ENCODE results near the gene ARMC9. TPM values are rescaled to one million over a fixed set of nuclear protein-coding genes. Genes with fewer than 3 reads are reported as not detected.
A peak's percentile ranks its signal among the peaks of the same experiment; 100 is the strongest.

ARMC9 gene
- total RNA-seq, 4 donors from 2014 or later: 16.8 to 47.6 (median 39.3) TPM

DNA sequence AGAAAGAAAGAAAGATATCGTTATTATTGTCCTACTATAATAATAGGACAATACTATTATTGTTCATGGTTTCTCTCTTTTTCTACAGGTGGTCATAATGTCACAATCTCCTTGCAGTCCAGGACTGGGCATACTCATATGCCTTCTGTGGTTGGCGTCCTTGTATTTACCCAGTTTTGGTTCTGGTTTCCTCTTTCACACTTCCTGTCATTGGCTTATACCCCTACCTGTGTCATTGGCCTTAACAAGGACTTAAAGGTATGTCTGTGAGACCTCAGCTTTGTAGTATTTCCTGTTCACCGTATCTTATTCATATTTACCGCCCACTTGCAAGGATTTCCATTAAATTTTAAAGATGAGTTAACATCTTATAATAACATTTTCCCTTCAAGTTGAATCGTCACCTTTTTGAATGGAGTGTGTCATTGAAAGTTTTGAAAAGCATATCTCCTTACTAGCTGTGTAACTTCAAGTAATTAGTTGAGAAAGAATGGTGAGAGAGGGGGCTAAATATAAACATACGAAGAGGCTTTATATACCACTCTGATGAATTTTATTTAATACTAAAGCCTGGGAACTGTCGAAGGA is 37.1 kb upstream of the ARMC9 start:
- TF ChIP-seq, protein P1, sequence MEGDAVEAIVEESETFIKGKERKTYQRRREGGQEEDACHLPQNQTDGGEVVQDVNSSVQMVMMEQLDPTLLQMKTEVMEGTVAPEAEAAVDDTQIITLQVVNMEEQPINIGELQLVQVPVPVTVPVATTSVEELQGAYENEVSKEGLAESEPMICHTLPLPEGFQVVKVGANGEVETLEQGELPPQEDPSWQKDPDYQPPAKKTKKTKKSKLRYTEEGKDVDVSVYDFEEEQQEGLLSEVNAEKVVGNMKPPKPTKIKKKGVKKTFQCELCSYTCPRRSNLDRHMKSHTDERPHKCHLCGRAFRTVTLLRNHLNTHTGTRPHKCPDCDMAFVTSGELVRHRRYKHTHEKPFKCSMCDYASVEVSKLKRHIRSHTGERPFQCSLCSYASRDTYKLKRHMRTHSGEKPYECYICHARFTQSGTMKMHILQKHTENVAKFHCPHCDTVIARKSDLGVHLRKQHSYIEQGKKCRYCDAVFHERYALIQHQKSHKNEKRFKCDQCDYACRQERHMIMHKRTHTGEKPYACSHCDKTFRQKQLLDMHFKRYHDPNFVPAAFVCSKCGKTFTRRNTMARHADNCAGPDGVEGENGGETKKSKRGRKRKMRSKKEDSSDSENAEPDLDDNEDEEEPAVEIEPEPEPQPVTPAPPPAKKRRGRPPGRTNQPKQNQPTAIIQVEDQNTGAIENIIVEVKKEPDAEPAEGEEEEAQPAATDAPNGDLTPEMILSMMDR (IDR thresholded peaks at IDR 0.05): no peak
- no peak for TF ChIP-seq POLR2A (IDR thresholded peaks at IDR 0.05)
- intact Hi-C loops (cut with DNase I; ENCODE audit: low total_unique reads): no loop called here
- no peak for DNase-seq

DNA sequence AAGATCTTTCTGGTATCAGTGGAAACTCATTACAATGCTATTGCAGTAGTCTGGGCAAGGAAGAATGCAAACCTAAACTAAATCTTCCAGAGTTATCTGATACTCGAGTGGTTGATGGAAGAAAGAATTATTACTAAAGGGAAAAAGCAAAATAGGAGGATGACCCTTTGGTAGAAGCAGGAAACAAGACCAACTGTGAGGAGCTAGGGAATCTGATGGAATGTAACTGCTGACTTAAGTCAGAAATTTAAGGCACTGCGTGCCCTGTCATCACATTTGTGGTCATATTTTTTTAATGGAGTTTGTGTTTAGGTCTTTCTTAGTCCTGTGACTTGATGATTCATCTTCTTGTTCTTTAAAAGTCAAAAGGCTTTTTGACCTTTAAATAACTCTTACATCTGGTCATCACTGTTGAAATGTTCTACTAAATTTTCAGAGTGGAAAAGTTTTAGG is 36.5 kb upstream of the ARMC9 start:
- Histone ChIP-seq H3K4me3 (no peak overlapping the region), H3K9me3 (no peaks in the 10 kb centered on the region), H3K36me3 (no peaks in the 10 kb centered on the region), H3K27me3 (no peaks in the 10 kb centered on the region), H3K4me1 (peaks cover 4 to 29% of the 10 kb centered on the region in 2 donors), H3K27ac (peak overlapping the region; percentile 85 to 86)
- intact Hi-C loops (cut with DNase I; ENCODE audit: low total_unique reads): no loop called here
- DNase-seq: no peak
- peak in 1 of 2 donors; percentile 32 for TF ChIP-seq POLR2A (IDR thresholded peaks at IDR 0.05)
- TF ChIP-seq, protein P1 (IDR thresholded peaks at IDR 0.05): no peak

More for the DNA sequence above, 37.1 kb upstream of the ARMC9 start:
- Histone ChIP-seq H3K4me1 (peaks cover 4 to 29% of the 10 kb centered on the region in 2 donors), H3K36me3 (no peaks in the 10 kb centered on the region), H3K4me3 (no peak overlapping the region), H3K27ac (peak overlapping the region; percentile 85 to 86), H3K27me3 (no peaks in the 10 kb centered on the region), H3K9me3 (no peaks in the 10 kb centered on the region)

DNA sequence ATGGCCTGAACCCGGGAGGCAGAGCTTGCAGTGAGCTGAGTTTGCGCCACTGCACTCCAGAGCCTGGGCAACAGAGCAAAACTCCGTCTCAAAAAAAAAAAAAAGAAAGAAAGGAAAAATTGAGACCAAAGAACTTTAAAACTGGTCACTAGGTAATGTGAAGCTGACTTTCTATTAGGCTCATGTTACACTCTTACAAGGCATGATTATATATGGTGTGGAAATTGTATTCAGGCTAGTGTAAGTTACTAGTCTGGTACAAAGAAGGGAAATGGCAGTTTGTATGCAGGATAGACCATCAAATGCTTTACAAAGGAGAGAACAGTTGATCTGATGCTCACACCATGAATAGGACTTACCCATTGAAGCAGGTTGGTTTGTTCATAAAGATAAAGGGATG is 35.4 kb upstream of the ARMC9 start:
- no peaks in the 10 kb centered on the region for H3K36me3 ChIP-seq
- no peak for DNase-seq
- no peaks in the 10 kb centered on the region for H3K27me3 ChIP-seq
- H3K4me3 ChIP-seq: no peak overlapping the region
- no peak for TF ChIP-seq POLR2A (IDR thresholded peaks at IDR 0.05)
- TF ChIP-seq, protein P1 (IDR thresholded peaks at IDR 0.05): no peak
- peaks cover 4 to 29% of the 10 kb centered on the region in 2 donors for H3K4me1 ChIP-seq
- peak overlapping the region; percentile 85 to 86 for H3K27ac ChIP-seq
- intact Hi-C loops (cut with DNase I; ENCODE audit: low total_unique reads): no loop called here
- H3K9me3 ChIP-seq: no peaks in the 10 kb centered on the region

DNA sequence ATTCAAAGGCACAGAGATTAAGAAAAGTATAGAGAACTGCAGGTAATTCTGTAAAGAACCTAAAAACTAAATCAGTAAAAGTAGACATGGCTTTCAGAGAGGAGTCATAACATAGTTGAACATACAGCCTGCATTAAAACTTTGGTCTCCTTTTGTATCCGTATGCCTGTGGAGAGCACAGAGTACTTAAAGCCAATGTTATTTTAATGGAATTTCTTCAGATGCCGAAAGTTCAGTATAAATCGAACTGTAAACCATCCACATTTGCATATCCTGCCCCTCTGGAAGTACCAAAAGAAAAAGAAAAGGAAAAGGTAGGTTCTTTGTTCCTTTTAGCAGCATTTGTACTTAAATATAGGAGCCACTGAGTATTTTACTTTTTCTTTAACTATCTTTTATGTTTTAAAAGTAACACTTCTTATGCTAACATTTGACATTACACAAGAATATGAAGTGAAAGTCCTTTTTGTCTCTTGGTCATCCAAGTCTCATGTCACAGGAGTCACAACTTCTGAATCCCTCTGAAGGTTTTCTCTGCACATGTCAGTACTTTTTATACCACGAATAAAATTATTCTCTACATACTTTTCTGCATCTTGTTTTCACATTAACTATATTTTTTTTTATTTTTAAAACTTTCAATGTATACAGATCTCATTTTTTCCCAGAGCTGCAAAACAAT is 34.9 kb upstream of the ARMC9 start:
- no peak for TF ChIP-seq POLR2A (IDR thresholded peaks at IDR 0.05)
- TF ChIP-seq, protein P1 (IDR thresholded peaks at IDR 0.05): no peak
- Histone ChIP-seq H3K27ac (peak overlapping the region; percentile 85 to 86), H3K9me3 (no peaks in the 10 kb centered on the region), H3K27me3 (no peaks in the 10 kb centered on the region), H3K4me3 (no peak overlapping the region), H3K4me1 (peaks cover 4 to 29% of the 10 kb centered on the region in 2 donors), H3K36me3 (no peaks in the 10 kb centered on the region)
- intact Hi-C loops (cut with DNase I; ENCODE audit: low total_unique reads): no loop called here
- DNase-seq: no peak

DNA sequence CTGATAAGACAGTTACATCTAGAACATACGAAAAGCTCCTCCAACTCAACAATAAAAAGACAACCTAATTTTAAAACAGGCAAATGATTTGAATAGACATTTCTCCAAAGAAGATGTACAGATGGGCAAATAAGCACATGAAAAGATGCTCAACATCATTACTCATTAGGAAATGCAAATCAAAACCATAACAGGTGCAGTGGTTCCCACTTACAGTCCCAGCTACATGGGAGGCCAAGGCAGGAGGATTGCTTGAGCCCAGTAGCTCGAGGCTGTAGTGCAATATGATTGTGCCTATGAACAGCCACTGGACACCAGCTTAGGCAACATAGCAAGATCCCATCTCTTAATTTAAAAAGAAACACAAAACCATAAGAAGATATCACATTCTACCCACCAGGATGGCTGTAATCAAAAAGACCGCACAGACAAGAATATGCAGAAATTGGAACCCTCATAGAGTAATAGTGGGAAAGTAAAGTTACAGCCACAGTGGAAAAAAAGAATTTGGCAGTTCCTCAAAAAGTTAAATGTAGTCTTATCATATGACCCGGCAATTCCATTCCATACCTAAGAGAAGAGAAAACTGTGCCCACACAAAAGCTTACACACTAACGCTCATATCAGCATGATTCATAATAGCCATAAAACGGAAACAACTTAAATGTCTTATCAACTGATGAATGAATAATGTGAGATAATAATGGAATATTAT is 30.5 kb upstream of the ARMC9 start:
- no peaks in the 10 kb centered on the region for H3K36me3 ChIP-seq
- intact Hi-C loops (cut with DNase I; ENCODE audit: low total_unique reads): no loop called here
- peak overlapping the region in 1 of 2 donors; percentile 73 for H3K27ac ChIP-seq

More for the DNA sequence above, 30.5 kb upstream of the ARMC9 start:
- no peak for DNase-seq
- no peak overlapping the region for H3K4me3 ChIP-seq
- no peaks in the 10 kb centered on the region for H3K9me3 ChIP-seq
- H3K27me3 ChIP-seq: no peaks in the 10 kb centered on the region
- TF ChIP-seq POLR2A (IDR thresholded peaks at IDR 0.05): no peak
- peaks cover 0 to 16% of the 10 kb centered on the region in 2 donors for H3K4me1 ChIP-seq

All from uterus (tissue), 4 donors.